Measurements from ENCODE around the gene RNF169. TPM values are rescaled to one million over a fixed set of nuclear protein-coding genes. Genes with fewer than 3 reads are reported as not detected.

The RNF169 gene
- total and polyA plus RNA-seq, 2 of the 8 experiments (the other 6 are each of a cell fraction or from before 2014, with no cell fraction given) = 3.6 to 12.5 TPM

DNA sequence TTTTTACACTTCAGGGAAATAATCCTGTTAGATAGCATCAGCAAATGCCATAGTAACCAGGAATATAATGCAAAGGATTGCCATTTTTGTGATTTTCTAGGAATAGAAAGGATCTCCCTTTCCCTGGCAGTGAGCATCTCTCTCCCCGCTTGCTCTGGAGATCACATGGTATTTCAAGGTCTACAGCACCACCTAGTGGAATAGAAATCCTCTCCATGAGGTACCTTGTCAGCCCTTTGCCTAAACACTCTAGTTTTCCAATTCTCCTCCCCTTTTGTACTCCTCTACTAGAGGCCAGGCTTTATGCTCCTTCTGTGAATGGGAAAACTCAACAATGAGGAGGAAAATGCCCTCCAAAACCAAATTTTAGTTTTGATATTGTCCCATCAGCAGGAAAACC, 121.8 kb downstream of the RNF169 start (continued):
- TF ChIP-seq, protein P1, sequence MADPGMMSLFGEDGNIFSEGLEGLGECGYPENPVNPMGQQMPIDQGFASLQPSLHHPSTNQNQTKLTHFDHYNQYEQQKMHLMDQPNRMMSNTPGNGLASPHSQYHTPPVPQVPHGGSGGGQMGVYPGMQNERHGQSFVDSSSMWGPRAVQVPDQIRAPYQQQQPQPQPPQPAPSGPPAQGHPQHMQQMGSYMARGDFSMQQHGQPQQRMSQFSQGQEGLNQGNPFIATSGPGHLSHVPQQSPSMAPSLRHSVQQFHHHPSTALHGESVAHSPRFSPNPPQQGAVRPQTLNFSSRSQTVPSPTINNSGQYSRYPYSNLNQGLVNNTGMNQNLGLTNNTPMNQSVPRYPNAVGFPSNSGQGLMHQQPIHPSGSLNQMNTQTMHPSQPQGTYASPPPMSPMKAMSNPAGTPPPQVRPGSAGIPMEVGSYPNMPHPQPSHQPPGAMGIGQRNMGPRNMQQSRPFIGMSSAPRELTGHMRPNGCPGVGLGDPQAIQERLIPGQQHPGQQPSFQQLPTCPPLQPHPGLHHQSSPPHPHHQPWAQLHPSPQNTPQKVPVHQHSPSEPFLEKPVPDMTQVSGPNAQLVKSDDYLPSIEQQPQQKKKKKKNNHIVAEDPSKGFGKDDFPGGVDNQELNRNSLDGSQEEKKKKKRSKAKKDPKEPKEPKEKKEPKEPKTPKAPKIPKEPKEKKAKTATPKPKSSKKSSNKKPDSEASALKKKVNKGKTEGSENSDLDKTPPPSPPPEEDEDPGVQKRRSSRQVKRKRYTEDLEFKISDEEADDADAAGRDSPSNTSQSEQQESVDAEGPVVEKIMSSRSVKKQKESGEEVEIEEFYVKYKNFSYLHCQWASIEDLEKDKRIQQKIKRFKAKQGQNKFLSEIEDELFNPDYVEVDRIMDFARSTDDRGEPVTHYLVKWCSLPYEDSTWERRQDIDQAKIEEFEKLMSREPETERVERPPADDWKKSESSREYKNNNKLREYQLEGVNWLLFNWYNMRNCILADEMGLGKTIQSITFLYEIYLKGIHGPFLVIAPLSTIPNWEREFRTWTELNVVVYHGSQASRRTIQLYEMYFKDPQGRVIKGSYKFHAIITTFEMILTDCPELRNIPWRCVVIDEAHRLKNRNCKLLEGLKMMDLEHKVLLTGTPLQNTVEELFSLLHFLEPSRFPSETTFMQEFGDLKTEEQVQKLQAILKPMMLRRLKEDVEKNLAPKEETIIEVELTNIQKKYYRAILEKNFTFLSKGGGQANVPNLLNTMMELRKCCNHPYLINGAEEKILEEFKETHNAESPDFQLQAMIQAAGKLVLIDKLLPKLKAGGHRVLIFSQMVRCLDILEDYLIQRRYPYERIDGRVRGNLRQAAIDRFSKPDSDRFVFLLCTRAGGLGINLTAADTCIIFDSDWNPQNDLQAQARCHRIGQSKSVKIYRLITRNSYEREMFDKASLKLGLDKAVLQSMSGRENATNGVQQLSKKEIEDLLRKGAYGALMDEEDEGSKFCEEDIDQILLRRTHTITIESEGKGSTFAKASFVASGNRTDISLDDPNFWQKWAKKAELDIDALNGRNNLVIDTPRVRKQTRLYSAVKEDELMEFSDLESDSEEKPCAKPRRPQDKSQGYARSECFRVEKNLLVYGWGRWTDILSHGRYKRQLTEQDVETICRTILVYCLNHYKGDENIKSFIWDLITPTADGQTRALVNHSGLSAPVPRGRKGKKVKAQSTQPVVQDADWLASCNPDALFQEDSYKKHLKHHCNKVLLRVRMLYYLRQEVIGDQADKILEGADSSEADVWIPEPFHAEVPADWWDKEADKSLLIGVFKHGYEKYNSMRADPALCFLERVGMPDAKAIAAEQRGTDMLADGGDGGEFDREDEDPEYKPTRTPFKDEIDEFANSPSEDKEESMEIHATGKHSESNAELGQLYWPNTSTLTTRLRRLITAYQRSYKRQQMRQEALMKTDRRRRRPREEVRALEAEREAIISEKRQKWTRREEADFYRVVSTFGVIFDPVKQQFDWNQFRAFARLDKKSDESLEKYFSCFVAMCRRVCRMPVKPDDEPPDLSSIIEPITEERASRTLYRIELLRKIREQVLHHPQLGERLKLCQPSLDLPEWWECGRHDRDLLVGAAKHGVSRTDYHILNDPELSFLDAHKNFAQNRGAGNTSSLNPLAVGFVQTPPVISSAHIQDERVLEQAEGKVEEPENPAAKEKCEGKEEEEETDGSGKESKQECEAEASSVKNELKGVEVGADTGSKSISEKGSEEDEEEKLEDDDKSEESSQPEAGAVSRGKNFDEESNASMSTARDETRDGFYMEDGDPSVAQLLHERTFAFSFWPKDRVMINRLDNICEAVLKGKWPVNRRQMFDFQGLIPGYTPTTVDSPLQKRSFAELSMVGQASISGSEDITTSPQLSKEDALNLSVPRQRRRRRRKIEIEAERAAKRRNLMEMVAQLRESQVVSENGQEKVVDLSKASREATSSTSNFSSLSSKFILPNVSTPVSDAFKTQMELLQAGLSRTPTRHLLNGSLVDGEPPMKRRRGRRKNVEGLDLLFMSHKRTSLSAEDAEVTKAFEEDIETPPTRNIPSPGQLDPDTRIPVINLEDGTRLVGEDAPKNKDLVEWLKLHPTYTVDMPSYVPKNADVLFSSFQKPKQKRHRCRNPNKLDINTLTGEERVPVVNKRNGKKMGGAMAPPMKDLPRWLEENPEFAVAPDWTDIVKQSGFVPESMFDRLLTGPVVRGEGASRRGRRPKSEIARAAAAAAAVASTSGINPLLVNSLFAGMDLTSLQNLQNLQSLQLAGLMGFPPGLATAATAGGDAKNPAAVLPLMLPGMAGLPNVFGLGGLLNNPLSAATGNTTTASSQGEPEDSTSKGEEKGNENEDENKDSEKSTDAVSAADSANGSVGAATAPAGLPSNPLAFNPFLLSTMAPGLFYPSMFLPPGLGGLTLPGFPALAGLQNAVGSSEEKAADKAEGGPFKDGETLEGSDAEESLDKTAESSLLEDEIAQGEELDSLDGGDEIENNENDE (IDR thresholded peaks at IDR 0.05; ENCODE audit: insufficient replicate concordance, low read length) = no peak

All from H1 (cell line).